ENCODE measurements around the gene ODR4.
A peak's percentile ranks its signal among the peaks of the same experiment; 100 is the strongest.

DNA sequence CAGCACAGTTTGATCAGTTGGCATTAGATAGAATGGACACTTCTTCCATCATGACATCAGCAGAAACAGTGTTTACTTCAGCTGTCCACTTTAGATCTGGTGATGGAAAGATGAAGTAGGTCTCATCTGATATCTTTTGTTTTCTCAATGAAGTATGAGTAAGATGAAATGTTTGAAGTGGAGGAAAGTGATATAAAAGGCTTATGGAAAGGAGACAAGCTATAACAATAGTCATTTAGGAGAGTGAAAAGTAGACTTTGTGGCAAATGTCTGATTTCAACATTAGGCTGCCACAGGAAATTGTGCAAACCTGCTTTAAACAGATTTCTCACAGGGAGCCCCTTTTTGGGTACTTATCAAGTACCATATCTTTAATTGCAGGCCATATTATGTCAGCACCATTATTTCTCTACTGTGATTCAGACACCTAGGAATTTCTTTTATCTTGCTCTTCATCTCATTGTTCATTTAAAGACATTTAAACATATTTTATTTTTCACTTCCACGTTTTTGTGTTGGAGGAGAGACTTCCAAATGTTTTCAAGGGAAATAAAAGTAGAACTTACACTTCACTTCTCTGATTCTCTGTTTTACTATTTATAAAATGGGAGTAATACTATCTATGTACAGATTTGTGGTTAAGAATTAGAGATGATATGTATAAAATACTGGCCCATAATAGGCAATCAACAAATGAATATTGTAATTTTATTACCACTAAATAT lies 67.2 kb downstream of the ODR4 start:
- TF ChIP-seq EZH2 (IDR thresholded peaks at IDR 0.05; ENCODE audit: insufficient read depth, poor library complexity, severe bottlenecking) (no peak), EZH2phosphoT487 (IDR thresholded peaks at IDR 0.05; ENCODE audit: insufficient read depth, low read depth) (peak; percentile 64; the same call in 1 of the 2 replicates)
